GM10266 (cell line): ENCODE results near the gene PFKFB3.

Experiments used
- DNase-seq: peaks from one replicate; pipeline ENCODE4 v3.0.0; 2012; ENCODE audit errors: extremely low spot score
- CTCF ChIP-seq: IDR thresholded peaks from 2 replicates; pipeline ENCODE4 v1.5.1; 2012; ENCODE audit warnings: mild to moderate bottlenecking, low read depth; ENCODE audit not compliant: control insufficient read depth, insufficient read depth; ENCODE audit errors: missing control alignments

PFKFB3 gene

GRCh38 chr10:6171881-6172695 lies 30.6 kb upstream of the PFKFB3 start:
- DNase-seq: no peak
- TF ChIP-seq CTCF: no peak

DNA sequence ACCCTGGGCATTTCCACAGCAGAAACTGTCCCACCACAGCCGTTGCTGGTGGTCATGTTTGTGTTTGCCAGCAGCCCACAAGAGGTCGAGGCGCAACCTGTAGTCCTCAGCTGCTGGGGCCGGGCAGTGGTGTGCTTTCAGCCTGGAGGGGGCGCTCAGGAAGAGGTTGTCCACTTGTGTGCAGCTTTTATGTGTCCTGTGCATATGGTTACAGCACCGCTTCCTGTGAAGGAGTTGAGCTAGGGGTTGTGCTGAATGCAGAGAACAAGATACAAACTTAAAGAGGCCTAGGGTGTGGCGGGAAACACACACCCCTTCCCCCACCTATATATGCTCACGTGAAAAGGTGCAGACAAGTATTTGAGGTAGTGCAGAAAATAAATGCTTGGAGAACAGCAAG lies 29.5 kb upstream of the PFKFB3 start:
- DNase-seq: no peak
- TF ChIP-seq CTCF: peak; percentile 34

DNA sequence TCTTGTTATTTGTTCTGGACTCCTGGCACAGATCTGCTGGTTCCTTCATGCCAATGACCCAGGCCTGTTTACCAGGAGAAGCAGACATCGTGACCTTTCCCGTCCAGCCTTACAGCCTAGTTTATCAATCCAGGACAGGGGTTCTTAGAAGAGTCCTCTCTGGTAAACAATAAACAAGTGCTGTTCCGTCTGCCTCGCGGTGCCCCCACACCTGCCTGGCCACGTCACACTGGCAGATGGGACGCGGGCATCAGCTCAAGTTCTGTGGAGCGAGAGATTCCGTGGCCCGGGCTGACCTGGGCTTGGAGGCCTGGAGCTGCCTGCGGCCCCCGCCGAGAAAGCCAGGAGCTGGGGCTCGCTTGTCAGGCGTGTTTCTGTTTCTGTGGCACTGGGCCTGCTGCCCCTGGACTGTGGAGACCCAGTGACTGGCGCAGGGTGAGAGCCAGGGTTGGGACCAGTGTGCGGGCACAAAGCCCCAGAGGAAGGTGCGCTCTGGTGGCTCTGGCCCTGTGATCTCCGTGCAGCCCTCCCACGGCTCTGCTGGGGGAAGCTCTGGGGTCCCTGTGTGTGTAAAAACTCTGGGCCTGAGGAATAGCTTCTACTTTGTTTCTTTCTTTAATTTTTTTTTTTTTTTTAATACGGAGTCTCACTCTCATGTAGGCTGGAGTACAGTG lies 28.4 kb upstream of the PFKFB3 start:
- no peak for DNase-seq
- TF ChIP-seq CTCF: no peak

DNA sequence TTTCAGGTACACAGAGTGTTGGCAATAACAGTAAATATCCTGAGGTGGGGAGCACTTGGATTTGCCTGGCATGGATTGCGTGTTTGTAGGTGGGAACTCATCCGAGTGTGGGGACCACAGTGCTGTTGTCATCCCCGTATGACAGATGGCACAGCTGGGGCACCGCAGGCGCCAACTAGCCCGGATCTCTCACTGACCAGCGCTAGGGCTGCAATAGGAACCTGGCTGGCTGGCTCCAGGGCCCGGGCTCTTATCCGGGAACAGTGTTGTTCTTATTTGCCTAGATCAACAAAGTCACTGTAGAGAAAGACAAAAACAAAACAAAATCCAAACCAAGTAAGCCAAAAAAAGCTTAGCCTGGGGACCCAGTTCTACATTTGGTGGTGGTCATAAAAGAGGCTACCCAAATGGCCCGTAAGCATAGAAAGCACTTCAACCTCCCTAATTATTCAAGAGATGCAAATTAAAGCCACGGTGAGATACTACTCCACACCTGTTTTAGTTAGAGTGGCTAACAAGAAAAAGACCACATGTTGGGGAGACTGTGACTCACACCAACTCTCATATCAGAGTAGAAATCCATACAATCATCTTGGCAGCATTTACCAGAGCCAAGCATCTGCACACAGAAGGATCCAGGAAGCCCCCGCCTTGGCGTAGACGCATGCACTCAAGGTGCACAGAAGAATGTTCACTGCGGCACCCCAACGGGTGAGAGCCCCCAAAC lies 27.2 kb upstream of the PFKFB3 start:
- DNase-seq: no peak
- TF ChIP-seq CTCF: no peak

DNA sequence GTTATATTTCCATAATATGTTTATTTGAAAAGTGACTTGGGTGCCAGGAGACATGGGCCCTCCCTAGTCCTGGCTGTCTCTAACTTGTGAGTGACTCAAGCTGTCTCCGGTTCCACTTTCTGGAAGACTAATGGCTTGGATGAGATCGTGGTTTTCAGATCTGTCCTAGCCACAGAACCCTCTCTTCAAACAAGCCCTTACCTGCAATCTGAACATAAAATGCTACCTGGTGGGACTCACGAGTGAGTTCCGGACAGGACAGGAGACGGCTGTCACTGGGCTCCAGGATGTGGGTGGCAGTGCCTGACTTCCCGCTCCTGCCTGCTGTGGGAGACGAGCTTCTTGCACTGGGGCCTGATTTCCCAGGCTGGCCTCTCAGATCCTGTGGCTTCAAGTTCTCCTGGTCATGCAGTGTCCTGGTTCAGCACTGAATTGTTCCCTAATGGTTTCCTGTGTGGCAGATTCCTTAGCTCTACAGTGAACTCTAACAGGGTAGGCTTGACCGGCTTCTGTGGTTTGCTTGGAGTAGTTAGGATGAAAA lies 26.0 kb upstream of the PFKFB3 start:
- TF ChIP-seq CTCF: no peak
- no peak for DNase-seq

- no peak for TF ChIP-seq CTCF
- DNase-seq: no peak
Measured at GRCh38 chr10:6177880-6178281, 24.9 kb upstream of the PFKFB3 start.
